Ramos (cell line): ENCODE data around the gene CEACAM8.
"Not testable (repeated sequence)": the region's sequence is repeated elsewhere in the genome, so short reads cannot be mapped to it uniquely, and the experiment has no call there.

Experiments
- in situ Hi-C: fragments of 300-500 bp; cut with MboI; formaldehyde crosslinking; loops from one replicate; pipeline ENCODE4 v1.14.3; 2022; ENCODE audit warnings: low sequenced_read_pairs; ENCODE audit not compliant: unreplicated experiment

The CEACAM8 gene

GRCh38 chr19:42576241-42576640, 18.5 kb downstream of the CEACAM8 start:
- in situ Hi-C loops, result no loop called here

GRCh38 chr19:42573642-42574041, 21.1 kb downstream of the CEACAM8 start:
- in situ Hi-C loops, result no loop called here

GRCh38 chr19:42571116-42571515, 23.6 kb downstream of the CEACAM8 start:
- in situ Hi-C loops, result no loop called here

- in situ Hi-C loops, result no loop called here
Observed at GRCh38 chr19:42569193-42569592, 25.5 kb downstream of the CEACAM8 start.

- in situ Hi-C loops, result no loop called here
Observed at GRCh38 chr19:42568006-42568405, 26.7 kb downstream of the CEACAM8 start.

- in situ Hi-C loops, result no loop called here
Observed at GRCh38 chr19:42567567-42567966, 27.2 kb downstream of the CEACAM8 start.

GRCh38 chr19:42563352-42564210, 31.1 kb downstream of the CEACAM8 start:
- in situ Hi-C loops, result no loop called here

GRCh38 chr19:42561512-42561911, 33.2 kb downstream of the CEACAM8 start:
- in situ Hi-C loops, result no loop called here

GRCh38 chr19:42560731-42561130, 34.0 kb downstream of the CEACAM8 start:
- in situ Hi-C loops, result no loop called here

- in situ Hi-C loops, result no loop called here
Observed at GRCh38 chr19:42558450-42559150, 36.1 kb downstream of the CEACAM8 start.

- in situ Hi-C loops, result not testable (repeated sequence)
Observed at GRCh38 chr19:42557386-42557871, 37.3 kb downstream of the CEACAM8 start.

- in situ Hi-C loops, result no loop called here
Observed at GRCh38 chr19:42555801-42556200, 38.9 kb downstream of the CEACAM8 start.

- in situ Hi-C loops, result no loop called here
Observed at GRCh38 chr19:42555317-42555716, 39.4 kb downstream of the CEACAM8 start.

- in situ Hi-C loops, result no loop called here
Observed at GRCh38 chr19:42554046-42554575, 40.6 kb downstream of the CEACAM8 start.

GRCh38 chr19:42553292-42554045, 41.3 kb downstream of the CEACAM8 start:
- in situ Hi-C loops, result no loop called here

- in situ Hi-C loops, result no loop called here
Observed at GRCh38 chr19:42552086-42553065, 42.3 kb downstream of the CEACAM8 start.

GRCh38 chr19:42550521-42550920, 44.2 kb downstream of the CEACAM8 start:
- in situ Hi-C loops, result not testable (repeated sequence)

GRCh38 chr19:42549067-42549466, 45.7 kb downstream of the CEACAM8 start:
- in situ Hi-C loops, result not testable (repeated sequence)

GRCh38 chr19:42548552-42548951, 46.2 kb downstream of the CEACAM8 start:
- in situ Hi-C loops, result no loop called here
